ENCODE measurements around the gene SEC22A.

SEC22A gene

DNA sequence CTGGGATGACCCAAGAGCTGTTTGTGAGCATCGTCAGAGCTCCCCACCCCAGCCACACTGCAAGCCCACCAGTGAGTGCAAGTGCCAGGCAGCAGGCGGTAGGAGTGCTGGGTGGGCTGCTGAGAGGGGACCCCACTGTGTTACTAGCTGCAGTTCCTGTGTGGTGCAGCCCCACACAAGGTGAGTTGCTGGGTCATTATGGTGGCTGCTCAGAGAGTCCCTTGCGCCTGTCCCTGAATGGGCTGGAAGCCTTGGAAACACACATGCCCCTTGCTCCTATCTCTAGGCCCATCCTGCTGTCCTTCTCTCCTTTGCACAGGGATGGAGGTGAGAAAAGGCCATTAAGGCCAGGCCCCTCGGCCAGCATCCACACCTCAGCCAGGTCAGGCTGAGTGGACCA lies 83.7 kb downstream of the SEC22A start:
- no peak overlapping the region for H3K4me3 ChIP-seq (ENCODE audit: control insufficient read depth in 1 of 7, extremely low read depth in 1 of 7, insufficient read depth in 4 of 7, low read depth in 2 of 7, low read length in 6 of 7)
- H3K9me3 ChIP-seq (ENCODE audit: control extremely low read depth in 1 of 5, control insufficient read depth in 4 of 5, insufficient read depth in 2 of 5, low read depth in 1 of 5, low read length in 4 of 5): no peaks in the 10 kb centered on the region
- ChIA-PET CTCF (interaction anchor here (0.6 to 1.8 kb wide), 3 partner anchors 35 to 280 kb away, joined by 3 to 4 read pairs (median 3); no protein-coding TSS in a partner anchor), POLR2A (no interaction called here)
- no peaks in the 10 kb centered on the region for H3K36me3 ChIP-seq (ENCODE audit: control insufficient read depth in 4 of 4, insufficient read depth in 4 of 4, low read length in 3 of 4)
- no peaks in the 10 kb centered on the region for H3K4me1 ChIP-seq (ENCODE audit: control extremely low read depth in 1 of 4, control insufficient read depth in 4 of 4, insufficient read depth in 4 of 4, low read length in 3 of 4)
- no peak overlapping the region for H3K27ac ChIP-seq (ENCODE audit: insufficient read depth in 1 of 2, low read depth in 1 of 2, low read length in 2 of 2, poor library complexity in 1 of 2, severe bottlenecking in 2 of 2)
- no peak for DNase-seq
- H3K27me3 ChIP-seq (replicated peaks in 2 of 5; ENCODE audit: control insufficient read depth in 4 of 5, insufficient read depth in 5 of 5, low read length in 4 of 5): no peaks in the 10 kb centered on the region
- WGBS (ENCODE audit: insufficient coverage): 96% methylated on average over 3 of the region's 4 CpGs

DNA sequence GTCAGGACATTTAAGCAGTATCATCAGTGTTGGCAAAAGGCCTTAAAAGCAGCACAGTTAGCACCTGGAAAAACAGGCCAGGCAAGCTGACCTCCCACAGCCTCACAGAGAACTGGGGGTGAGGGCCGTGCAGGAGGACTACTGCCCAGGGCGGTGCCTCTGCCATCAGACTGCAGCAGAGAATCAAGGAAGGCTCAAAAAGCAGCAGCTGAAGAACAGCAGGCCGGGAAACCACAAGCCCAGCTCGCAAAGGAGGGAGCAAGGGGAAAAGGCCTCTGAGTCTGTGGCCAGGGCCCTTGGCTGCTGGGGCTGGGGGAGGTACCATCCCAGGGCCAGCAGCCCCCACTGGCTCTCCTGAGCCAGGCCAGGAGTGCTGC lies 84.2 kb downstream of the SEC22A start:
- H3K27ac ChIP-seq (ENCODE audit: insufficient read depth in 1 of 2, low read depth in 1 of 2, low read length in 2 of 2, poor library complexity in 1 of 2, severe bottlenecking in 2 of 2): no peak overlapping the region
- no peaks in the 10 kb centered on the region for H3K4me1 ChIP-seq (ENCODE audit: control extremely low read depth in 1 of 4, control insufficient read depth in 4 of 4, insufficient read depth in 4 of 4, low read length in 3 of 4)
- no peak overlapping the region for H3K4me3 ChIP-seq (ENCODE audit: control insufficient read depth in 1 of 7, extremely low read depth in 1 of 7, insufficient read depth in 4 of 7, low read depth in 2 of 7, low read length in 6 of 7)
- no peaks in the 10 kb centered on the region for H3K9me3 ChIP-seq (ENCODE audit: control extremely low read depth in 1 of 5, control insufficient read depth in 4 of 5, insufficient read depth in 2 of 5, low read depth in 1 of 5, low read length in 4 of 5)
- H3K27me3 ChIP-seq (replicated peaks in 2 of 5; ENCODE audit: control insufficient read depth in 4 of 5, insufficient read depth in 5 of 5, low read length in 4 of 5): peaks cover 0 to under 1% (median 0%) of the 10 kb centered on the region in 5 experiments
- CTCF ChIA-PET: interaction anchor here (0.6 to 1.8 kb wide), 2 partner anchors 266 to 280 kb away, joined by 3 to 4 read pairs; no protein-coding TSS in a partner anchor
- no peak for DNase-seq
- H3K36me3 ChIP-seq (ENCODE audit: control insufficient read depth in 4 of 4, insufficient read depth in 4 of 4, low read length in 3 of 4): no peaks in the 10 kb centered on the region
- WGBS (ENCODE audit: insufficient coverage): 63% methylated on average over 2 of the region's 4 CpGs
- POLR2A ChIA-PET: interaction anchor here (0.6 kb wide), 1 partner anchor 68 kb away, joined by 3 read pairs; no protein-coding TSS in a partner anchor

DNA sequence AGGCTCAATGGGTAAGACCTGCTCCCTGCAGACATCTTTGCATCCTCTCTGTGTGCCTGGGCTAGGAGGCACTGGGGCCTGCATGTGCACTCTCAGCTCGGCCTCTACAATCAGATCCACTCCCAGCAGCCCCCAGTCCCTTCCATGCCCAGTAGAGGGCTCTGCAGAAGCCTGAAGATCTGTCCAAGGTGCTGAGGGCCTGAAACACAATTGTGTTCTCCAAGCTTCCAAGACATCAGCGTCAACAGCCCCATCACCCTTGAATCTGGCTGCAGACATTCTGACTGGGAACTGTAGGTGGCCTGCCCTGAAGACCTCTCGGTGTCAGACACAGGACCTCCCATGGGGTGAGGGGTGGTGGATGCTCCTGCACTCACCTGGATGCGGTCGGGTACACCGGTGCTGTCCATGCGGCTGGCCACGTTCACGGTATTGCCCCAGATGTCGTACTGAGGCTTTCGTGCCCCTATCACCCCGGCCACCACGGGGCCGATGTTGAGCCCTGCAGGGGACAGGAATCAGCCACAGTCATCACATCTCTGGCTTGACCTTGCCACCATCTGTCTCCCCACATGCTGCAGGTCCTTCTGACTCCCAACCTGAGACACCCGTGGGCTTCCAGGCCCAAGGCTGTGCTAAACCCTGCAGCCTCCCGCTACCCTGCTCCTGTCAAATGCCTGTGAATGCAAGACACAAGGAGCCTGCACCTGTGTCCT lies 84.7 kb downstream of the SEC22A start:
- H3K36me3 ChIP-seq (ENCODE audit: control insufficient read depth in 4 of 4, insufficient read depth in 4 of 4, low read length in 3 of 4): no peaks in the 10 kb centered on the region
- 86% methylated on average over 14 of the region's 16 CpGs for WGBS (ENCODE audit: insufficient coverage)
- peak; percentile 59 to 79 (median 73) for DNase-seq
- H3K4me3 ChIP-seq (ENCODE audit: control insufficient read depth in 1 of 7, extremely low read depth in 1 of 7, insufficient read depth in 4 of 7, low read depth in 2 of 7, low read length in 6 of 7): no peak overlapping the region
- H3K27ac ChIP-seq (ENCODE audit: insufficient read depth in 1 of 2, low read depth in 1 of 2, low read length in 2 of 2, poor library complexity in 1 of 2, severe bottlenecking in 2 of 2): no peak overlapping the region
- H3K4me1 ChIP-seq (ENCODE audit: control extremely low read depth in 1 of 4, control insufficient read depth in 4 of 4, insufficient read depth in 4 of 4, low read length in 3 of 4): no peaks in the 10 kb centered on the region
- ChIA-PET POLR2A (interaction anchor here (0.6 kb wide), 1 partner anchor 67 kb away, joined by 3 read pairs; no protein-coding TSS in a partner anchor), CTCF (no interaction called here)
- H3K9me3 ChIP-seq (ENCODE audit: control extremely low read depth in 1 of 5, control insufficient read depth in 4 of 5, insufficient read depth in 2 of 5, low read depth in 1 of 5, low read length in 4 of 5): no peaks in the 10 kb centered on the region
- peaks cover 0 to 1% (median 0%) of the 10 kb centered on the region in 5 experiments for H3K27me3 ChIP-seq (replicated peaks in 2 of 5; ENCODE audit: control insufficient read depth in 4 of 5, insufficient read depth in 5 of 5, low read length in 4 of 5)

DNA sequence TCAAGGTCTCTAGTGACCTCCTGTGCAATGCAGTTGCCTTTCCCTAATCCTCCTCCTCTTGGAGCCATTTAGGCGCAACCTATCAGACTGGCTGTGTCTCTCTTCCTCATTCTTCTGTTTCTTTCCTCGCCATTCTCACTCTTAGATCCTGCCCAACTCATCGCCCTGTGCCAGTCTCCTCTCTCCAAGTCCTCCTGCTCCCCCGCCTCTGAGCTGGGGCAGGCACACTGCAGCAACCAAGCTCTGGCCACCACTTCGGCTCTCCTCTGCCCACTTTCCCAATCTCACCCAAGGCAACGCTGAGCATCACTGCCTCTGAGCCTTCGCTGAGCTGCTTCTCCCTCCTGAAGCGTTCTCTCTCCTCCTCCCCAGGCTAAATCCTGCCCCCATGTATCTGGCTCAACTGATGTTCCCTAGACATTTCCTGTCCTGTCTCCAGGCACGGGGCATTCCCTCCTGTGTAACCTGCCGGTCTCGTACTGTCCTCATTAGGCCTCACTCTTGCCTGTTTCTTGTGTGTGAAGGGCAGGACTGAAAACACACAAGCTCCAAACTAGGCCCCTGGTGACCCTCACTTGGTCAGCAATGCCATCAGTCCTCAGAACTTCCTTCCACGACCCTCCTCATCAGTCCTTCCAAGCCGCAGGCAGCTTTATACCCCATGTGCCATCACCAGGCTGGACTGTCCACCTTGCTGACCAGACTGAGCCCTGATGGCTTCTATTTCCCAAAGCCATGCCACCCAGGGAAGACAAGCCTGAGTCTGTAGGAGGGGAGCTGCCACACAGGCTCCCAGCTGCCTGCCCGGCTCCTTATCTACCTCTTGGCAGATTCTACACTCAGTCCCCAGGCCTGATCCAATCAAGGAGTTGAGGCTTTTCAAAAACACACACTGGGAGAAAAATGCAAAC lies 85.6 kb downstream of the SEC22A start:
- no peaks in the 10 kb centered on the region for H3K36me3 ChIP-seq (ENCODE audit: control insufficient read depth in 4 of 4, insufficient read depth in 4 of 4, low read length in 3 of 4)
- peaks cover 0 to 1% (median 0%) of the 10 kb centered on the region in 5 experiments for H3K27me3 ChIP-seq (replicated peaks in 2 of 5; ENCODE audit: control insufficient read depth in 4 of 5, insufficient read depth in 5 of 5, low read length in 4 of 5)
- ChIA-PET CTCF (interaction anchor here (0.7 to 1.1 kb wide), 2 partner anchors 20 to 345 kb away, joined by 3 read pairs; no protein-coding TSS in a partner anchor), POLR2A (no interaction called here)
- no peak overlapping the region for H3K27ac ChIP-seq (ENCODE audit: insufficient read depth in 1 of 2, low read depth in 1 of 2, low read length in 2 of 2, poor library complexity in 1 of 2, severe bottlenecking in 2 of 2)
- no peak for DNase-seq
- H3K4me3 ChIP-seq (ENCODE audit: control insufficient read depth in 1 of 7, extremely low read depth in 1 of 7, insufficient read depth in 4 of 7, low read depth in 2 of 7, low read length in 6 of 7): no peak overlapping the region
- H3K9me3 ChIP-seq (ENCODE audit: control extremely low read depth in 1 of 5, control insufficient read depth in 4 of 5, insufficient read depth in 2 of 5, low read depth in 1 of 5, low read length in 4 of 5): no peaks in the 10 kb centered on the region
- H3K4me1 ChIP-seq (ENCODE audit: control extremely low read depth in 1 of 4, control insufficient read depth in 4 of 4, insufficient read depth in 4 of 4, low read length in 3 of 4): no peaks in the 10 kb centered on the region
- WGBS (ENCODE audit: insufficient coverage): 94% methylated on average over 14 of the region's 14 CpGs

DNA sequence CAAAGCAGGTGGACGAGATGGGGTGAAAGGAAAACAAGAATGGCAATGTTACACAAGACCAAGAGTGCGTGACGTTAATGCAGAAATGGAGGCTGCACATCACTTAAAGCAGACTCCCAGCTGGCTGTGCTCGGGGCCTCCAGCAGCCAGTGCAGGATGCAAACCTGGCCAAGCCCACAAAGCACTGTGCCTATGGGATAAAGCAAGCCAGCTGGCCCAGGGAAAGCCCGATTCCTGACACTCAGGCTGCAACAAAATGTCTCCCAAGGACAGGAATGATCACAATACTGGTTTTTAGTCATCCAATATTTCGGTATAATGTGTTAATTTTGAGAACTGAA lies 86.2 kb downstream of the SEC22A start:
- H3K27ac ChIP-seq (ENCODE audit: insufficient read depth in 1 of 2, low read depth in 1 of 2, low read length in 2 of 2, poor library complexity in 1 of 2, severe bottlenecking in 2 of 2): no peak overlapping the region
- no peaks in the 10 kb centered on the region for H3K36me3 ChIP-seq (ENCODE audit: control insufficient read depth in 4 of 4, insufficient read depth in 4 of 4, low read length in 3 of 4)
- no peak for DNase-seq
- H3K27me3 ChIP-seq (replicated peaks in 2 of 5; ENCODE audit: control insufficient read depth in 4 of 5, insufficient read depth in 5 of 5, low read length in 4 of 5): peaks cover 0 to 1% (median 0%) of the 10 kb centered on the region in 5 experiments
- no peak overlapping the region for H3K4me3 ChIP-seq (ENCODE audit: control insufficient read depth in 1 of 7, extremely low read depth in 1 of 7, insufficient read depth in 4 of 7, low read depth in 2 of 7, low read length in 6 of 7)
- CTCF ChIA-PET: interaction anchor here (1.1 kb wide), 1 partner anchor 19 kb away, joined by 3 read pairs; no protein-coding TSS in a partner anchor
- 83% methylated on average over 6 of the region's 6 CpGs for WGBS (ENCODE audit: insufficient coverage)
- POLR2A ChIA-PET: no interaction called here
- H3K4me1 ChIP-seq (ENCODE audit: control extremely low read depth in 1 of 4, control insufficient read depth in 4 of 4, insufficient read depth in 4 of 4, low read length in 3 of 4): no peaks in the 10 kb centered on the region
- H3K9me3 ChIP-seq (ENCODE audit: control extremely low read depth in 1 of 5, control insufficient read depth in 4 of 5, insufficient read depth in 2 of 5, low read depth in 1 of 5, low read length in 4 of 5): no peaks in the 10 kb centered on the region

GRCh38 chr3:123289391-123290106 lies 87.8 kb downstream of the SEC22A start:
- CTCF ChIA-PET: interaction anchor here (0.9 to 1.3 kb wide), 2 partner anchors 13 to 14 kb away, joined by 3 read pairs; no protein-coding TSS in a partner anchor

More at GRCh38 chr3:123289391-123290106, 87.8 kb downstream of the SEC22A start:
- no peak overlapping the region for H3K27ac ChIP-seq (ENCODE audit: insufficient read depth in 1 of 2, low read depth in 1 of 2, low read length in 2 of 2, poor library complexity in 1 of 2, severe bottlenecking in 2 of 2)
- no peak for DNase-seq
- peaks cover 0 to 5% (median 0%) of the 10 kb centered on the region in 5 experiments for H3K27me3 ChIP-seq (replicated peaks in 2 of 5; ENCODE audit: control insufficient read depth in 4 of 5, insufficient read depth in 5 of 5, low read length in 4 of 5)
- WGBS (ENCODE audit: insufficient coverage): 98% methylated on average over 17 of the region's 20 CpGs
- H3K36me3 ChIP-seq (ENCODE audit: control insufficient read depth in 4 of 4, insufficient read depth in 4 of 4, low read length in 3 of 4): no peaks in the 10 kb centered on the region
- no peaks in the 10 kb centered on the region for H3K9me3 ChIP-seq (ENCODE audit: control extremely low read depth in 1 of 5, control insufficient read depth in 4 of 5, insufficient read depth in 2 of 5, low read depth in 1 of 5, low read length in 4 of 5)
- no peaks in the 10 kb centered on the region for H3K4me1 ChIP-seq (ENCODE audit: control extremely low read depth in 1 of 4, control insufficient read depth in 4 of 4, insufficient read depth in 4 of 4, low read length in 3 of 4)
- POLR2A ChIA-PET: no interaction called here
- H3K4me3 ChIP-seq (ENCODE audit: control insufficient read depth in 1 of 7, extremely low read depth in 1 of 7, insufficient read depth in 4 of 7, low read depth in 2 of 7, low read length in 6 of 7): no peak overlapping the region
